Renal pelvis (tissue), 4 donors: ENCODE results near the gene RAB10. TPM values are rescaled to one million over a fixed set of nuclear protein-coding genes. Genes with fewer than 3 reads are reported as not detected.
A peak's percentile ranks its signal among the peaks of the same experiment; 100 is the strongest.
"Not testable (repeated sequence)": the region's sequence is repeated elsewhere in the genome, so short reads cannot be mapped to it uniquely, and the experiment has no call there.

Experiments used
- DNase-seq: peaks from one replicate; pipeline ENCODE4 v3.0.0-alpha.2; 2013
- polyA plus RNA-seq, 3 donors: library from polyadenylated mRNA; unstranded; fragments of 120-200 nt; gene quantifications; one replicate each; pipeline ENCODE4 v1.2.1, GENCODE V29; 2013; ENCODE audit not compliant: insufficient read length in 3 of 3

Gene RAB10
- polyA plus RNA-seq, 3 donors = 110 to 146 (median 141) TPM

GRCh38 chr2:26011609-26011989 lies 22.3 kb upstream of the RAB10 start:
- no peak for DNase-seq

GRCh38 chr2:26011990-26012856 lies 21.7 kb upstream of the RAB10 start:
- no peak for DNase-seq

GRCh38 chr2:26013668-26014067 lies 20.2 kb upstream of the RAB10 start:
- DNase-seq = no peak

- no peak for DNase-seq
Observed at GRCh38 chr2:26016012-26016705, 17.7 kb upstream of the RAB10 start.

GRCh38 chr2:26016706-26017045 lies 17.2 kb upstream of the RAB10 start:
- DNase-seq = not testable (repeated sequence)

- no peak for DNase-seq
Observed at GRCh38 chr2:26017464-26018183, 16.3 kb upstream of the RAB10 start.

GRCh38 chr2:26018184-26019055 lies 15.5 kb upstream of the RAB10 start:
- no peak for DNase-seq

GRCh38 chr2:26020231-26020640 lies 13.6 kb upstream of the RAB10 start:
- no peak for DNase-seq

GRCh38 chr2:26024260-26024659 lies 9.6 kb upstream of the RAB10 start:
- no peak for DNase-seq

- no peak for DNase-seq
Observed at GRCh38 chr2:26025509-26025908, 8.4 kb upstream of the RAB10 start.

GRCh38 chr2:26028083-26028482 lies 5.8 kb upstream of the RAB10 start:
- DNase-seq = not testable (repeated sequence)

- not testable (repeated sequence) for DNase-seq
Observed at GRCh38 chr2:26032586-26033269, 1.2 kb upstream of the RAB10 start.

- DNase-seq = peak; percentile 90
Observed at GRCh38 chr2:26033270-26033817, 540 bp upstream of the RAB10 start.

GRCh38 chr2:26034637-26034992 lies 731 bp downstream of the RAB10 start:
- no peak for DNase-seq

- DNase-seq = no peak
Observed at GRCh38 chr2:26035090-26035743, 1.3 kb downstream of the RAB10 start.

- DNase-seq = no peak
Observed at GRCh38 chr2:26039603-26040323, 5.9 kb downstream of the RAB10 start.

GRCh38 chr2:26043109-26043508 lies 9.2 kb downstream of the RAB10 start:
- DNase-seq = no peak

GRCh38 chr2:26043862-26044696 lies 10.2 kb downstream of the RAB10 start:
- DNase-seq = no peak

GRCh38 chr2:26048791-26049190 lies 14.9 kb downstream of the RAB10 start:
- DNase-seq = no peak
